ENCODE data around the gene FILIP1L. TPM values are rescaled to one million over a fixed set of nuclear protein-coding genes. Genes with fewer than 3 reads are reported as not detected.
"Not testable (repeated sequence)": the region's sequence is repeated elsewhere in the genome, so short reads cannot be mapped to it uniquely, and the experiment has no call there.

Gene FILIP1L
- total RNA-seq, 1 experiment from 2014 or later = 0.17 TPM

DNA sequence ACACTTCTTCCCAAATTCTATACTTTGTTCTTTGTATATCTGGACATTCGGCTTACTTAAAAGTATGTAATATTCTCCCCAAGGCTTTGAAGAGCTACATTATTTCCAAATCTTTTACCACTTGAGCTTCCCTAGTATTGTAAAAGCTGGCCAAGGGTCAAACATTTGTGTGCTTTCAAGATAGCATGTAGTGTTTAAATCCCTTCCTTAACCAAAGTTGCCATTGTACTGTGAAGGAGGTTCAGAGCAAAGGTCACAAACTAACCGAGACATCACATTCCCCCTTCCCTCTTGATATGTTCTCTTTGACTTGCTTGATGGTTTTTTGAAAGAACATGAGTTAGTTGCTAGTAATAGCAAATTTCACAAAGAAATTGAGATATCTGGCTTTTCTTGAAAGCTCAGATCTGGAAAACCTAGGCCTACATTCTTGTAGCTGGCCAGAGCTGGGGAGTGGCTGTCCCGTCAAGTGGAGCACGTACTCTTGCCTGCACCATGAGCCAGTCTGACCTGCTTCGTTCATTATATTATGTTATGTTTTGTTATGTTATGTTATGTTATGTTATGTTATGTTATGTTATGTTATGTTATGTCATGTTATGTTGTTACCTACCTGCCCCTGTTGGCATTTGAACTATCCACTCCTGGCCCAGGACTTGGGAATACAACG lies 60.2 kb downstream of the FILIP1L start:
- TF ChIP-seq TCF7L2 (IDR thresholded peaks at IDR 0.05; ENCODE audit: borderline replicate concordance, extremely low read depth, insufficient read depth, insufficient read length) (no peak), EZH2 (IDR thresholded peaks at IDR 0.05) (no peak), SIN3A (IDR thresholded peaks at IDR 0.05; ENCODE audit: low read depth) (no peak), JUND (IDR thresholded peaks at IDR 0.05) (no peak), SP1 (IDR thresholded peaks at IDR 0.05; ENCODE audit: low read depth) (no peak), YY1 (IDR thresholded peaks at IDR 0.05; ENCODE audit: extremely low read depth, insufficient replicate concordance, low read depth, low read length) (no peak), RAD21 (IDR thresholded peaks at IDR 0.05; ENCODE audit: low read depth) (no peak), ELF1 (IDR thresholded peaks at IDR 0.05; ENCODE audit: borderline replicate concordance, low read depth) (no peak)
- TF ChIP-seq, protein P1, sequence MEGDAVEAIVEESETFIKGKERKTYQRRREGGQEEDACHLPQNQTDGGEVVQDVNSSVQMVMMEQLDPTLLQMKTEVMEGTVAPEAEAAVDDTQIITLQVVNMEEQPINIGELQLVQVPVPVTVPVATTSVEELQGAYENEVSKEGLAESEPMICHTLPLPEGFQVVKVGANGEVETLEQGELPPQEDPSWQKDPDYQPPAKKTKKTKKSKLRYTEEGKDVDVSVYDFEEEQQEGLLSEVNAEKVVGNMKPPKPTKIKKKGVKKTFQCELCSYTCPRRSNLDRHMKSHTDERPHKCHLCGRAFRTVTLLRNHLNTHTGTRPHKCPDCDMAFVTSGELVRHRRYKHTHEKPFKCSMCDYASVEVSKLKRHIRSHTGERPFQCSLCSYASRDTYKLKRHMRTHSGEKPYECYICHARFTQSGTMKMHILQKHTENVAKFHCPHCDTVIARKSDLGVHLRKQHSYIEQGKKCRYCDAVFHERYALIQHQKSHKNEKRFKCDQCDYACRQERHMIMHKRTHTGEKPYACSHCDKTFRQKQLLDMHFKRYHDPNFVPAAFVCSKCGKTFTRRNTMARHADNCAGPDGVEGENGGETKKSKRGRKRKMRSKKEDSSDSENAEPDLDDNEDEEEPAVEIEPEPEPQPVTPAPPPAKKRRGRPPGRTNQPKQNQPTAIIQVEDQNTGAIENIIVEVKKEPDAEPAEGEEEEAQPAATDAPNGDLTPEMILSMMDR (IDR thresholded peaks at IDR 0.05 in 2 of 3, conservative IDR thresholded peaks at IDR 0.05 in 1 of 3; ENCODE audit: borderline replicate concordance in 1 of 3, insufficient read depth in 1 of 3, low read depth in 2 of 3, low read length in 2 of 3) = no peak
- TF ChIP-seq, protein P2, sequence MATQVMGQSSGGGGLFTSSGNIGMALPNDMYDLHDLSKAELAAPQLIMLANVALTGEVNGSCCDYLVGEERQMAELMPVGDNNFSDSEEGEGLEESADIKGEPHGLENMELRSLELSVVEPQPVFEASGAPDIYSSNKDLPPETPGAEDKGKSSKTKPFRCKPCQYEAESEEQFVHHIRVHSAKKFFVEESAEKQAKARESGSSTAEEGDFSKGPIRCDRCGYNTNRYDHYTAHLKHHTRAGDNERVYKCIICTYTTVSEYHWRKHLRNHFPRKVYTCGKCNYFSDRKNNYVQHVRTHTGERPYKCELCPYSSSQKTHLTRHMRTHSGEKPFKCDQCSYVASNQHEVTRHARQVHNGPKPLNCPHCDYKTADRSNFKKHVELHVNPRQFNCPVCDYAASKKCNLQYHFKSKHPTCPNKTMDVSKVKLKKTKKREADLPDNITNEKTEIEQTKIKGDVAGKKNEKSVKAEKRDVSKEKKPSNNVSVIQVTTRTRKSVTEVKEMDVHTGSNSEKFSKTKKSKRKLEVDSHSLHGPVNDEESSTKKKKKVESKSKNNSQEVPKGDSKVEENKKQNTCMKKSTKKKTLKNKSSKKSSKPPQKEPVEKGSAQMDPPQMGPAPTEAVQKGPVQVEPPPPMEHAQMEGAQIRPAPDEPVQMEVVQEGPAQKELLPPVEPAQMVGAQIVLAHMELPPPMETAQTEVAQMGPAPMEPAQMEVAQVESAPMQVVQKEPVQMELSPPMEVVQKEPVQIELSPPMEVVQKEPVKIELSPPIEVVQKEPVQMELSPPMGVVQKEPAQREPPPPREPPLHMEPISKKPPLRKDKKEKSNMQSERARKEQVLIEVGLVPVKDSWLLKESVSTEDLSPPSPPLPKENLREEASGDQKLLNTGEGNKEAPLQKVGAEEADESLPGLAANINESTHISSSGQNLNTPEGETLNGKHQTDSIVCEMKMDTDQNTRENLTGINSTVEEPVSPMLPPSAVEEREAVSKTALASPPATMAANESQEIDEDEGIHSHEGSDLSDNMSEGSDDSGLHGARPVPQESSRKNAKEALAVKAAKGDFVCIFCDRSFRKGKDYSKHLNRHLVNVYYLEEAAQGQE (IDR thresholded peaks at IDR 0.05; ENCODE audit: low read depth) = no peak
- TF ChIP-seq, protein P3, sequence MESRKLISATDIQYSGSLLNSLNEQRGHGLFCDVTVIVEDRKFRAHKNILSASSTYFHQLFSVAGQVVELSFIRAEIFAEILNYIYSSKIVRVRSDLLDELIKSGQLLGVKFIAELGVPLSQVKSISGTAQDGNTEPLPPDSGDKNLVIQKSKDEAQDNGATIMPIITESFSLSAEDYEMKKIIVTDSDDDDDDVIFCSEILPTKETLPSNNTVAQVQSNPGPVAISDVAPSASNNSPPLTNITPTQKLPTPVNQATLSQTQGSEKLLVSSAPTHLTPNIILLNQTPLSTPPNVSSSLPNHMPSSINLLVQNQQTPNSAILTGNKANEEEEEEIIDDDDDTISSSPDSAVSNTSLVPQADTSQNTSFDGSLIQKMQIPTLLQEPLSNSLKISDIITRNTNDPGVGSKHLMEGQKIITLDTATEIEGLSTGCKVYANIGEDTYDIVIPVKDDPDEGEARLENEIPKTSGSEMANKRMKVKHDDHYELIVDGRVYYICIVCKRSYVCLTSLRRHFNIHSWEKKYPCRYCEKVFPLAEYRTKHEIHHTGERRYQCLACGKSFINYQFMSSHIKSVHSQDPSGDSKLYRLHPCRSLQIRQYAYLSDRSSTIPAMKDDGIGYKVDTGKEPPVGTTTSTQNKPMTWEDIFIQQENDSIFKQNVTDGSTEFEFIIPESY (IDR thresholded peaks at IDR 0.05; ENCODE audit: extremely low read depth, insufficient replicate concordance, low read length) = no peak
- TF ChIP-seq, protein P4, sequence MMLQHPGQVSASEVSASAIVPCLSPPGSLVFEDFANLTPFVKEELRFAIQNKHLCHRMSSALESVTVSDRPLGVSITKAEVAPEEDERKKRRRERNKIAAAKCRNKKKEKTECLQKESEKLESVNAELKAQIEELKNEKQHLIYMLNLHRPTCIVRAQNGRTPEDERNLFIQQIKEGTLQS (IDR thresholded peaks at IDR 0.05) = no peak
- Histone ChIP-seq H3K36me3 (ENCODE audit: control insufficient read depth in 1 of 2, insufficient read depth in 2 of 2, low read length in 2 of 2) (no peaks in the 10 kb centered on the region), H3K4me2 (ENCODE audit: low read length) (no peak overlapping the region), H3K27ac (ENCODE audit: low read depth, low read length) (no peak overlapping the region), H4K20me1 (ENCODE audit: insufficient read depth) (no peaks in the 10 kb centered on the region; the same call in 1 of the 2 replicates), H3K4me3 (replicated peaks in 1 of 2; ENCODE audit: low read depth in 1 of 2, low read length in 2 of 2) (no peak overlapping the region), H3K79me2 (ENCODE audit: insufficient read depth, low read length) (no peaks in the 10 kb centered on the region), H3K9me2 (ENCODE audit: insufficient read depth) (no peaks in the 10 kb centered on the region), H2AFZ (ENCODE audit: low read depth, low read length, poor library complexity, severe bottlenecking) (no peak overlapping the region), H3K27me3 (ENCODE audit: insufficient read depth, low read length) (no peaks in the 10 kb centered on the region), H3K9me3 (ENCODE audit: control insufficient read depth in 1 of 2, insufficient read depth in 1 of 2, low read depth in 1 of 2, low read length in 2 of 2) (no peaks in the 10 kb centered on the region), H3K9ac (ENCODE audit: low read length) (no peak overlapping the region), H3K4me1 (ENCODE audit: control insufficient read depth in 1 of 2, insufficient read depth in 2 of 2, low read length in 2 of 2) (no peaks in the 10 kb centered on the region)
- ChIA-PET POLR2A (no interaction called here), CTCF (no interaction called here), RAD21 (ENCODE audit: low non-redundant PET in 1 of 2, low total read pairs in 2 of 2, uncharacterized antibody in 2 of 2, unreplicated experiment in 2 of 2) (no interaction called here)
- intact Hi-C loops (cut with micrococcal nuclease) = no loop called here
- BruUV-seq (replicated peaks) = no TSS peak
- no peak for ATAC-seq
- no peak for DNase-seq (ENCODE audit: low read depth, low spot score)

DNA sequence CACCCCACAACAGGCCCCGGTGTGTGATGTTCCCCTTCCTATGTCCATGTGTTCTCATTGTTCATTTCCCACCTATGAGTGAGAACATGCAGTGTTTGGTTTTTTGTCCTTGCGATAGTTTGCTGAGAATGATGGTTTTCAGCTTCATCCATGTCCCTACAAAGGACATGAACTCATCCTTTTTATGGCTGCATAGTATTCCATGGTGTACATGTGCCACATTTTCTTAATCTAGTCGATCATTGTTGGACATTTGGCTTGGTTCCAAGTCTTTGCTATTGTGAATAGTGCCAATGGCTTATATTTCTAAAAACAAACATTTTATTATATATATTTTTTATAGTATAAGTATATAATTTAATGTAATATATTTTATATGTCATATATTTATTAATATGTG lies 62.8 kb downstream of the FILIP1L start:
- CTCF ChIA-PET; intact Hi-C loops (cut with micrococcal nuclease); H3K4me2 ChIP-seq (ENCODE audit: low read length); BruUV-seq (replicated peaks); H4K20me1 ChIP-seq (ENCODE audit: insufficient read depth); H3K9ac ChIP-seq (ENCODE audit: low read length); ATAC-seq; H2AFZ ChIP-seq (ENCODE audit: low read depth, low read length, poor library complexity, severe bottlenecking); DNase-seq (ENCODE audit: low read depth, low spot score); H3K79me2 ChIP-seq (ENCODE audit: insufficient read depth, low read length); H3K27me3 ChIP-seq (ENCODE audit: insufficient read depth, low read length); POLR2A ChIA-PET; H3K36me3 ChIP-seq (ENCODE audit: control insufficient read depth in 1 of 2, insufficient read depth in 2 of 2, low read length in 2 of 2); H3K4me3 ChIP-seq (replicated peaks in 1 of 2; ENCODE audit: low read depth in 1 of 2, low read length in 2 of 2); H3K9me3 ChIP-seq (ENCODE audit: control insufficient read depth in 1 of 2, insufficient read depth in 1 of 2, low read depth in 1 of 2, low read length in 2 of 2); RAD21 ChIA-PET (ENCODE audit: low non-redundant PET in 1 of 2, low total read pairs in 2 of 2, uncharacterized antibody in 2 of 2, unreplicated experiment in 2 of 2); H3K9me2 ChIP-seq (ENCODE audit: insufficient read depth); H3K27ac ChIP-seq (ENCODE audit: low read depth, low read length): not testable (repeated sequence)
- H3K4me1 ChIP-seq (ENCODE audit: control insufficient read depth in 1 of 2, insufficient read depth in 2 of 2, low read length in 2 of 2) = peaks cover 2 to 11% of the 10 kb centered on the region in 2 experiments; a peak in 2 of 4 replicates

Data from HCT116 (cell line).